Hepatocyte (in vitro differentiated cells): ENCODE measurements around the gene DOCK1. TPM values are rescaled to one million over a fixed set of nuclear protein-coding genes. Genes with fewer than 3 reads are reported as not detected.

ENCODE experiments used
- DNase-seq: peaks from one replicate; pipeline ENCODE4 v3.0.0-alpha.2; 2016; ENCODE audit warnings: low spot score
- H2AFZ ChIP-seq: fragments of 200-600 bp; sonication (generic); 2 replicates; pipeline ENCODE4 v1.6.0; 2016; ENCODE audit warnings: antibody characterized with exemption, mild to moderate bottlenecking
- H3K27ac ChIP-seq: fragments of 200-600 bp; sonication (generic); 2 replicates; pipeline ENCODE4 v1.5.1; 2016; ENCODE audit warnings: mild to moderate bottlenecking
- H3K27me3 ChIP-seq: fragments of 200-600 bp; sonication (generic); 2 replicates; pipeline ENCODE4 v1.6.1; 2016
- H3K36me3 ChIP-seq: fragments of 200-600 bp; sonication (generic); replicated peaks from 2 replicates; pipeline ENCODE4 v1.5.1; 2016; ENCODE audit warnings: low read depth; ENCODE audit not compliant: insufficient read depth
- H3K4me1 ChIP-seq: fragments of 200-600 bp; sonication (generic); 2 replicates; pipeline ENCODE4 v1.5.1; 2016; ENCODE audit warnings: mild to moderate bottlenecking, moderate library complexity; ENCODE audit not compliant: insufficient read depth
- H3K4me2 ChIP-seq: fragments of 200-600 bp; sonication (generic); 2 replicates; pipeline ENCODE4 v1.6.0; 2016
- H3K4me3 ChIP-seq: fragments of 200-600 bp; sonication (generic); 2 replicates; pipeline ENCODE4 v1.5.1; 2016; ENCODE audit warnings: mild to moderate bottlenecking
- H3K79me2 ChIP-seq: fragments of 200-600 bp; sonication (generic); 2 replicates; pipeline ENCODE4 v1.6.0; 2017; ENCODE audit warnings: mild to moderate bottlenecking
- H3K9me2 ChIP-seq: fragments of 200-600 bp; sonication (generic); replicated peaks from 2 replicates; pipeline ENCODE4 v1.6.0; 2017; ENCODE audit warnings: mild to moderate bottlenecking; ENCODE audit not compliant: insufficient read depth
- H3K9me3 ChIP-seq: fragments of 200-600 bp; sonication (generic); 2 replicates; pipeline ENCODE4 v1.5.1; 2016; ENCODE audit warnings: low read depth, mild to moderate bottlenecking
- H4K20me1 ChIP-seq: fragments of 200-600 bp; sonication (generic); 2 replicates; pipeline ENCODE4 v1.6.0; 2016; ENCODE audit warnings: mild to moderate bottlenecking; ENCODE audit not compliant: insufficient read depth, poor library complexity, severe bottlenecking
- CTCF ChIP-seq: fragments of 200-600 bp; sonication (generic); IDR thresholded peaks from 2 replicates; pipeline ENCODE4 v1.5.1; 2016; ENCODE audit warnings: antibody characterized with exemption, mild to moderate bottlenecking; ENCODE audit not compliant: poor library complexity
- EZH2 ChIP-seq: fragments of 200-600 bp; sonication (generic); IDR thresholded peaks from 2 replicates; pipeline ENCODE4 v1.6.1; 2016; ENCODE audit warnings: antibody characterized with exemption, mild to moderate bottlenecking, borderline replicate concordance
- EZH2phosphoT487 ChIP-seq: fragments of 200-600 bp; sonication (generic); IDR thresholded peaks from one replicate; pipeline ENCODE4 v1.6.1; 2018; ENCODE audit warnings: antibody characterized with exemption, mild to moderate bottlenecking, low read depth, moderate library complexity; ENCODE audit not compliant: unreplicated experiment, severe bottlenecking
- WGBS: methylation state at CpG from one replicate; pipeline ENCODE4 v1.1.6; 2016; ENCODE audit warnings: low lambda C conversion rate; ENCODE audit errors: missing lambda C conversion rate; 5-methylcytosine and 5-hydroxymethylcytosine counted together
- polyA plus RNA-seq: library from polyadenylated mRNA; unstranded; fragments of >200 nt; fragmentation: Nextera tagmentation; extraction: Ambion mirVana; gene quantifications from 2 replicates; pipeline ENCODE4 v1.2.1, GENCODE V29; 2016
- total RNA-seq: library from RNA; depleted of rRNA; stranded (reverse); fragments of >200 nt; gene quantifications from 2 replicates; pipeline ENCODE4 v1.2.3, GENCODE V29; 2014

DOCK1 gene
- total and polyA plus RNA-seq, 2 experiments from 2014 or later, result 16.0 to 55.5 TPM

- 94% methylated on average over 5 of the region's 5 CpGs for WGBS
- Histone ChIP-seq H2AFZ (no peak overlapping the region), H3K79me2 (no peaks in the 10 kb centered on the region), H3K4me2 (no peak overlapping the region), H3K4me1 (peaks cover 11% of the 10 kb centered on the region), H4K20me1 (peaks cover 33% of the 10 kb centered on the region), H3K9me3 (no peaks in the 10 kb centered on the region), H3K27me3 (peaks cover 40% of the 10 kb centered on the region), H3K36me3 (no peaks in the 10 kb centered on the region), H3K9me2 (no peaks in the 10 kb centered on the region), H3K27ac (no peak overlapping the region), H3K4me3 (no peak overlapping the region)
- DNase-seq, result no peak
- TF ChIP-seq EZH2phosphoT487, result no peak
- no peak for TF ChIP-seq EZH2
- TF ChIP-seq CTCF, result no peak
Observed at GRCh38 chr10:127198307-127198706, 293.1 kb downstream of the DOCK1 start.

GRCh38 chr10:127198721-127199120 lies 293.5 kb downstream of the DOCK1 start:
- H3K27me3 ChIP-seq, result peaks cover 36% of the 10 kb centered on the region
- H3K4me1 ChIP-seq, result peaks cover 11% of the 10 kb centered on the region
- 94% methylated on average over 2 of the region's 2 CpGs for WGBS
- H4K20me1 ChIP-seq, result peaks cover 30% of the 10 kb centered on the region
- no peak for DNase-seq
- no peaks in the 10 kb centered on the region for H3K79me2 ChIP-seq
- H3K27ac ChIP-seq, result no peak overlapping the region
- no peak overlapping the region for H3K4me2 ChIP-seq
- no peaks in the 10 kb centered on the region for H3K9me3 ChIP-seq
- no peaks in the 10 kb centered on the region for H3K36me3 ChIP-seq
- H3K9me2 ChIP-seq, result no peaks in the 10 kb centered on the region
- H2AFZ ChIP-seq, result no peak overlapping the region
- H3K4me3 ChIP-seq, result no peak overlapping the region
- TF ChIP-seq CTCF (no peak), EZH2phosphoT487 (no peak), EZH2 (no peak)

GRCh38 chr10:127200646-127201045 lies 295.4 kb downstream of the DOCK1 start:
- Histone ChIP-seq H2AFZ (no peak overlapping the region), H3K27me3 (peaks cover 16% of the 10 kb centered on the region), H4K20me1 (peaks cover 14% of the 10 kb centered on the region), H3K4me3 (no peak overlapping the region), H3K27ac (no peak overlapping the region), H3K36me3 (no peaks in the 10 kb centered on the region), H3K79me2 (no peaks in the 10 kb centered on the region), H3K4me1 (peaks cover 2% of the 10 kb centered on the region), H3K9me3 (no peaks in the 10 kb centered on the region), H3K9me2 (no peaks in the 10 kb centered on the region), H3K4me2 (no peak overlapping the region)
- TF ChIP-seq EZH2, result no peak
- TF ChIP-seq CTCF, result no peak
- no peak for TF ChIP-seq EZH2phosphoT487
- no peak for DNase-seq
- 98% methylated on average over 8 of the region's 8 CpGs for WGBS

GRCh38 chr10:127203067-127203466 lies 297.8 kb downstream of the DOCK1 start:
- Histone ChIP-seq H3K9me2 (no peaks in the 10 kb centered on the region), H3K4me3 (no peak overlapping the region), H3K4me2 (no peak overlapping the region), H3K27ac (no peak overlapping the region), H3K27me3 (peaks cover 1% of the 10 kb centered on the region), H2AFZ (no peak overlapping the region), H3K4me1 (no peaks in the 10 kb centered on the region), H3K79me2 (no peaks in the 10 kb centered on the region), H4K20me1 (no peaks in the 10 kb centered on the region), H3K9me3 (no peaks in the 10 kb centered on the region), H3K36me3 (no peaks in the 10 kb centered on the region)
- 97% methylated on average over 7 of the region's 7 CpGs for WGBS
- DNase-seq, result no peak
- TF ChIP-seq EZH2phosphoT487 (no peak), EZH2 (no peak), CTCF (no peak)
